ENCODE measurements around the gene SNED1. TPM values are rescaled to one million over a fixed set of nuclear protein-coding genes. Genes with fewer than 3 reads are reported as not detected.

SNED1 gene
- total and polyA plus RNA-seq, 2 experiments from 2014 or later: 6.1 to 29.4 TPM

DNA sequence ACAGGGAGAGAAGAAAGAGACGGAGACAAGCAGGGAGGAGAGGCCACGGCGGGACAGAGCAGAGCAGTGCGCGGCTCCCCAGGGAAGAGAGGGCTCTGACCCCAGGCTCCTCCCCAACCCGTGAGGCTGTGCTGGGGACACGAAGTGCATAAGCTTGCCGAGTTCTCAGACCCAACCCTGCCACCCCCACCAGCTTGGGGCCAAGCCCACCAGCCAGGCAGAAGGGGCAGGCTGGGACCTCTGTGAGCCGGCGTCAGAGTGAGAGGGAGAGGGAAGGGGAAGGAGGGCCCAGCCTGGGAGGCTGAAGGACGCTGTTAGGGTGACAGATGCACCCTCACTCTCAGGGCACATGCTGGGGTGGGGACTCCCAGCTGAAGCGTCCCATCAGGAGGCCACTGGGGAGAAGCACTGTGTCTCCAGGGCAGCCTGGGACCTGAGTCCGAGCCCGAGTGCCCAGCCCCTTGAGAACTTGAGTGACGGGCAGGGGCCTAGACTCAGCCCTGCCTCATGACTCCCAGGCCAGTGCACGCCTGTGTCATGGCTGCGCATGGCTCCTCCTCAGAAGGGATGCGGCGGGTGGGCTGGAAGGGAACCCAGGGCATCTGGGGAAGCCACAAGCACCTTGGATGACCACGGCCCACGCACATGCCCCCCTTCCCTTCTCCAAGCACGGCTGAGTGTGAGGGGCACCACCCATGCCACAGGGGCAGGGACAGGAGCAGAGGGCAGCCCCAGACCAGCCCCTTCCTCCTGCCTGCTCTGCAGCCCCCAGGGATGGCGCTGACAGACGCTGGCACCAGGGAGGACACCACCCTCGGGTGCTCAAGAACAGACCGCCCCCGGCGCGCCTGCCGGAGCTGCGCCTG lies 72.6 kb downstream of the SNED1 start:
- no peaks in the 10 kb centered on the region for H3K9me2 ChIP-seq (ENCODE audit: insufficient read depth)
- H3K4me1 ChIP-seq (ENCODE audit: insufficient read depth): no peaks in the 10 kb centered on the region
- H3K4me2 ChIP-seq (ENCODE audit: unreplicated experiment): no peak overlapping the region
- H3K36me3 ChIP-seq (ENCODE audit: low read depth): peaks cover 6% of the 10 kb centered on the region; the same call in 1 of the 2 replicates
- in situ Hi-C loops (cut with MboI): no loop called here
- no peaks in the 10 kb centered on the region for H4K20me1 ChIP-seq (ENCODE audit: insufficient read depth)
- no peaks in the 10 kb centered on the region for H3F3A ChIP-seq (ENCODE audit: insufficient read depth)
- H2AFZ ChIP-seq: no peak overlapping the region
- no peak overlapping the region for H3K9ac ChIP-seq
- DNase-seq: no peak
- H3K27me3 ChIP-seq (replicated peaks; ENCODE audit: insufficient read depth): no peaks in the 10 kb centered on the region
- TF ChIP-seq EZH2phosphoT487 (IDR thresholded peaks at IDR 0.05; ENCODE audit: insufficient read depth, low read depth) (no peak), EZH2 (IDR thresholded peaks at IDR 0.05; ENCODE audit: insufficient read depth, poor library complexity, severe bottlenecking) (no peak)
- H3K9me3 ChIP-seq (ENCODE audit: low read depth): no peaks in the 10 kb centered on the region
- no peak overlapping the region for H3K4me3 ChIP-seq
- WGBS, 2 experiments (ENCODE audit: low coverage in 1 of 2, low lambda C conversion rate in 2 of 2, missing lambda C conversion rate in 2 of 2): 85 to 87% methylated on average over 20 to 30 of the region's 31 CpGs
- H3K27ac ChIP-seq: no peak overlapping the region
- H3K79me2 ChIP-seq (ENCODE audit: insufficient read depth): no peaks in the 10 kb centered on the region

- WGBS, 2 experiments (ENCODE audit: low coverage in 1 of 2, low lambda C conversion rate in 2 of 2, missing lambda C conversion rate in 2 of 2): 82 to 92% methylated on average over 12 to 25 of the region's 25 CpGs
- no peak overlapping the region for H3K4me3 ChIP-seq
- no peaks in the 10 kb centered on the region for H4K20me1 ChIP-seq (ENCODE audit: insufficient read depth)
- H3K9me3 ChIP-seq (ENCODE audit: low read depth): no peaks in the 10 kb centered on the region
- no peaks in the 10 kb centered on the region for H3K27me3 ChIP-seq (replicated peaks; ENCODE audit: insufficient read depth)
- DNase-seq: no peak
- no peaks in the 10 kb centered on the region for H3K9me2 ChIP-seq (ENCODE audit: insufficient read depth)
- H3K4me2 ChIP-seq (ENCODE audit: unreplicated experiment): no peak overlapping the region
- in situ Hi-C loops (cut with MboI): no loop called here
- no peaks in the 10 kb centered on the region for H3K4me1 ChIP-seq (ENCODE audit: insufficient read depth)
- no peaks in the 10 kb centered on the region for H3F3A ChIP-seq (ENCODE audit: insufficient read depth)
- peaks cover 7% of the 10 kb centered on the region; the same call in 1 of the 2 replicates for H3K36me3 ChIP-seq (ENCODE audit: low read depth)
- TF ChIP-seq EZH2phosphoT487 (IDR thresholded peaks at IDR 0.05; ENCODE audit: insufficient read depth, low read depth): no peak
- no peak for TF ChIP-seq EZH2 (IDR thresholded peaks at IDR 0.05; ENCODE audit: insufficient read depth, poor library complexity, severe bottlenecking)
- no peak overlapping the region for H3K9ac ChIP-seq
- H3K27ac ChIP-seq: no peak overlapping the region
- no peaks in the 10 kb centered on the region for H3K79me2 ChIP-seq (ENCODE audit: insufficient read depth)
- H2AFZ ChIP-seq: no peak overlapping the region
Measured at GRCh38 chr2:241071677-241072111, 73.3 kb downstream of the SNED1 start.

DNA sequence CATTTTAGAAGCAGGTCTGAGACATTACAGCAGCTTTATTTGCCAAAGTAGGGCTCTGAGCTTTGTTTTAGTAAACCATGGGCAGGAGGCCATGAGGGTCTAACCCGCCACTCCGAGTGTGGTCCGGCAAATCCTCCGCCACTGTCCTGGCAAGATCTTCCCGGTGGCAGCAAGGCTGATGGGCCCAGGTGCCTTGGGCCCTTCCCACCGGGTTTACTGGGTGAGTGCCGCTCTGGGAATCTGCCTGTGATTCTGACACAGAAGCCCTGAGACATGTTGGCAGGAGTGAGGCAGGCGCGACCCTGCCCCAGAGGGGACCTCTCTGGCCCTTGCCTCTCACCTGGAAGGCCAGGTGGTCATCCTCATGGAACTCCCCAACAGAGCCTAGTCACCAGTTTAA lies 73.7 kb downstream of the SNED1 start:
- 97 to 98% methylated on average over 9 of the region's 9 CpGs for WGBS, 2 experiments (ENCODE audit: low coverage in 1 of 2, low lambda C conversion rate in 2 of 2, missing lambda C conversion rate in 2 of 2)
- TF ChIP-seq EZH2 (IDR thresholded peaks at IDR 0.05; ENCODE audit: insufficient read depth, poor library complexity, severe bottlenecking): no peak
- no peak for TF ChIP-seq EZH2phosphoT487 (IDR thresholded peaks at IDR 0.05; ENCODE audit: insufficient read depth, low read depth)
- no peak for DNase-seq
- Histone ChIP-seq H3K4me1 (ENCODE audit: insufficient read depth) (no peaks in the 10 kb centered on the region), H3K9ac (no peak overlapping the region), H3K79me2 (ENCODE audit: insufficient read depth) (no peaks in the 10 kb centered on the region), H3K4me2 (ENCODE audit: unreplicated experiment) (no peak overlapping the region), H3K27me3 (replicated peaks; ENCODE audit: insufficient read depth) (no peaks in the 10 kb centered on the region), H3K4me3 (no peak overlapping the region), H2AFZ (no peak overlapping the region), H3K27ac (no peak overlapping the region), H3F3A (ENCODE audit: insufficient read depth) (no peaks in the 10 kb centered on the region), H3K36me3 (ENCODE audit: low read depth) (peaks cover 7% of the 10 kb centered on the region; the same call in 1 of the 2 replicates), H4K20me1 (ENCODE audit: insufficient read depth) (no peaks in the 10 kb centered on the region), H3K9me2 (ENCODE audit: insufficient read depth) (no peaks in the 10 kb centered on the region), H3K9me3 (ENCODE audit: low read depth) (no peaks in the 10 kb centered on the region)
- in situ Hi-C loops (cut with MboI): no loop called here

DNA sequence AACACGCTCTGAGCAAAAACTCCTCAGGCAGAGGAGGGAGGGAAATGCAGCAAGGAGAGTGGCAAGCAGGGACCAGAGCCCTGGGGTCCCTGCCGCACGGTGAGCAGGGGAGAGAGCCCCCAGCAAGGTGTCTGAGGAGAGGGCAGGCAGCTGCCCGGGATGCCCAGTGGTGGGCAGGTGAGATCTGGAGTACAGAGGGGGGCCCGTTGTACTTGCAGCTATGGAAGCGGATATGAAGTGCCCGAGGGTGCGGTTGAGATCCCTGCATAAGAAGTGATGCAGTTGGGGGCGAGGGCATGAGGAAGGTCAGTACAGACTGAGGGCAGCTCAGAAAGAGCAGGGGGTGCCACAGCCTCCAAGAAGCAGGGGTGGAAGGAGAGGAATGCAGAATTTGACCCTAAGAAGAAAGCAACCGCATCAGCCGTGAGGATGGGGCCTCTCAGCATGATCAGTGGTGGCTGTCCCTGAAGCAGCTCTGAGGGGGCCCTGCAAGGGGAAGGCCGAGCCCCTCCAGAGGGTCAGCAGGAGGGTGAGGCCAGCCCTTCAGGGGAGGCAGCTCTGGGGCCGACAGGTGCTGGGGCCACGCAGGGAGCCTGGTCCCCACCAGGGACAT lies 74.2 kb downstream of the SNED1 start:
- Histone ChIP-seq H3K36me3 (ENCODE audit: low read depth) (peaks cover 7% of the 10 kb centered on the region; the same call in 1 of the 2 replicates), H3K9me3 (ENCODE audit: low read depth) (no peaks in the 10 kb centered on the region), H3K4me3 (no peak overlapping the region), H2AFZ (no peak overlapping the region), H3K9me2 (ENCODE audit: insufficient read depth) (no peaks in the 10 kb centered on the region), H3K27ac (no peak overlapping the region), H4K20me1 (ENCODE audit: insufficient read depth) (no peaks in the 10 kb centered on the region), H3K4me2 (ENCODE audit: unreplicated experiment) (no peak overlapping the region), H3K79me2 (ENCODE audit: insufficient read depth) (no peaks in the 10 kb centered on the region), H3K9ac (no peak overlapping the region), H3F3A (ENCODE audit: insufficient read depth) (no peaks in the 10 kb centered on the region), H3K27me3 (replicated peaks; ENCODE audit: insufficient read depth) (no peaks in the 10 kb centered on the region), H3K4me1 (ENCODE audit: insufficient read depth) (no peaks in the 10 kb centered on the region)
- no peak for TF ChIP-seq EZH2phosphoT487 (IDR thresholded peaks at IDR 0.05; ENCODE audit: insufficient read depth, low read depth)
- TF ChIP-seq EZH2 (IDR thresholded peaks at IDR 0.05; ENCODE audit: insufficient read depth, poor library complexity, severe bottlenecking): no peak
- no peak for DNase-seq
- WGBS, 2 experiments (ENCODE audit: low coverage in 1 of 2, low lambda C conversion rate in 2 of 2, missing lambda C conversion rate in 2 of 2): 85 to 89% methylated on average over 13 of the region's 14 CpGs
- in situ Hi-C loops (cut with MboI): no loop called here

All from GM23248 (cell line).